HCT116 (cell line): ENCODE measurements around the gene PRSS21. TPM values are rescaled to one million over a fixed set of nuclear protein-coding genes. Genes with fewer than 3 reads are reported as not detected.
A peak's percentile ranks its signal among the peaks of the same experiment; 100 is the strongest.

Experiments used
- ATAC-seq: fragments of 200-7000 bp; cut with Tn5 transposase; 2 replicates; pipeline ENCODE4 v1.9.1; 2020; ENCODE audit warnings: mild to moderate bottlenecking, moderate library complexity
- BruUV-seq: library from RNA; stranded (reverse); fragments of 400-500 nt; replicated peaks from 2 replicates; lab custom pipeline; 2021; lab: Mats Ljungman, UMichigan
- CTCF ChIA-PET: fragments of 300-600 bp; sonication (Branson Sonifier 250); formaldehyde crosslinking; loops from one replicate; lab custom pipeline; 2021; ENCODE audit warnings: antibody characterized with exemption; lab: Charles Lee
- POLR2A ChIA-PET: fragments of 300-600, 350-600 bp; sonication (Branson Sonifier 250); formaldehyde crosslinking; loops from one replicate; lab custom pipeline; 2021; ENCODE audit warnings: antibody characterized with exemption; lab: Charles Lee
- RAD21 ChIA-PET, 2 experiments: fragments of 300-600 bp; sonication (Branson Sonifier 250); formaldehyde crosslinking; loops; one replicate each; lab custom pipeline; 2023; ENCODE audit warnings: low total read pairs in 2 of 2; ENCODE audit not compliant: uncharacterized antibody in 2 of 2, unreplicated experiment in 2 of 2, low non-redundant PET in 1 of 2; lab: Charles Lee
- DNase-seq: peaks from one replicate; pipeline ENCODE4 v3.0.0-alpha.2; 2010; ENCODE audit warnings: low read depth, low spot score
- H2AFZ ChIP-seq: fragments of 200-600 bp; shearing (Covaris generic), sonication (generic); 2 replicates; pipeline ENCODE4 v1.6.1; 2017; ENCODE audit warnings: low read depth, mixed run types, mixed read lengths, antibody characterized with exemption, low read length; ENCODE audit not compliant: poor library complexity, severe bottlenecking
- H3K27ac ChIP-seq: 2 replicates; pipeline ENCODE4 v1.5.1; 2012; ENCODE audit warnings: low read depth, low read length
- H3K27me3 ChIP-seq: fragments of 200-600 bp; sonication (generic); 2 replicates; pipeline ENCODE4 v1.6.1; 2016; ENCODE audit warnings: mixed run types, low read length, mixed read lengths; ENCODE audit not compliant: insufficient read depth
- H3K36me3 ChIP-seq, 2 experiments: fragments of 200-500 bp in 1 of 2; fragments of 200-600 bp in 1 of 2; sonication (Bioruptor generic) in 1 of 2; sonication (generic) in 1 of 2; 2 replicates each; pipeline versions ENCODE4 v1.5.1 to v1.6.1; 2014 to 2016; ENCODE audit warnings: low read length in 2 of 2, inconsistent platforms in 1 of 2, mixed read lengths in 1 of 2, mixed run types in 1 of 2; ENCODE audit not compliant: insufficient read depth in 2 of 2, control insufficient read depth in 1 of 2
- H3K4me1 ChIP-seq, 2 experiments: fragments of 200-600 bp in 1 of 2; sonication (generic) in 1 of 2; 2 replicates each; pipeline versions ENCODE4 v1.5.1 to v1.6.1; 2012 to 2017; ENCODE audit warnings: low read length in 2 of 2, inconsistent platforms in 1 of 2, mild to moderate bottlenecking in 1 of 2, mixed read lengths in 1 of 2, mixed run types in 1 of 2, moderate library complexity in 1 of 2; ENCODE audit not compliant: insufficient read depth in 2 of 2, control insufficient read depth in 1 of 2
- H3K4me2 ChIP-seq: fragments of 200-600 bp; sonication (generic); 2 replicates; pipeline ENCODE4 v1.6.1; 2017; ENCODE audit warnings: mixed run types, low read length, mixed read lengths
- H3K4me3 ChIP-seq, 2 experiments: fragments of 200-600 bp in 1 of 2; sonication (generic) in 1 of 2; replicated peaks in 1 of 2; 2 replicates each; pipeline ENCODE4 v1.5.1; 2011 to 2016; ENCODE audit warnings: low read length in 2 of 2, control low read depth in 1 of 2, low read depth in 1 of 2, mild to moderate bottlenecking in 1 of 2, mixed read lengths in 1 of 2, mixed run types in 1 of 2
- H3K79me2 ChIP-seq: fragments of 200-600 bp; sonication (generic); 2 replicates; pipeline ENCODE4 v1.6.1; 2017; ENCODE audit warnings: mild to moderate bottlenecking, mixed run types, low read length, moderate library complexity, mixed read lengths; ENCODE audit not compliant: insufficient read depth
- H3K9ac ChIP-seq: fragments of 200-600 bp; sonication (generic); 2 replicates; pipeline ENCODE4 v1.6.1; 2016; ENCODE audit warnings: low read length, mixed read lengths
- H3K9me2 ChIP-seq: fragments of 200-600 bp; sonication (generic), shearing (Covaris generic); 2 replicates; pipeline ENCODE4 v1.6.1; 2017; ENCODE audit warnings: mixed run types, mild to moderate bottlenecking, moderate library complexity; ENCODE audit not compliant: insufficient read depth
- H3K9me3 ChIP-seq, 2 experiments: fragments of 200-500 bp in 1 of 2; fragments of 200-600 bp in 1 of 2; sonication (Bioruptor generic) in 1 of 2; sonication (generic) in 1 of 2; 2 replicates each; pipeline ENCODE4 v1.6.1; 2014 to 2017; ENCODE audit warnings: low read length in 2 of 2, mixed read lengths in 2 of 2, inconsistent platforms in 1 of 2, low read depth in 1 of 2, mild to moderate bottlenecking in 1 of 2, mixed run types in 1 of 2, moderate library complexity in 1 of 2; ENCODE audit not compliant: control insufficient read depth in 1 of 2, insufficient read depth in 1 of 2
- H4K20me1 ChIP-seq: fragments of 200-600 bp; sonication (generic), shearing (Covaris generic); 2 replicates; pipeline ENCODE4 v1.6.1; 2017; ENCODE audit warnings: mixed run types, mild to moderate bottlenecking, moderate library complexity; ENCODE audit not compliant: insufficient read depth
- CBX3 ChIP-seq: IDR thresholded peaks from 2 replicates; pipeline ENCODE4 v1.6.1; 2012; ENCODE audit warnings: low read depth
- ELF1 ChIP-seq: IDR thresholded peaks from 2 replicates; pipeline ENCODE4 v1.6.1; 2012; ENCODE audit warnings: low read depth, borderline replicate concordance
- EZH2phosphoT487 ChIP-seq: fragments of 200-600 bp; IDR thresholded peaks from 2 replicates; pipeline ENCODE4 v1.6.1; 2018; ENCODE audit warnings: antibody characterized with exemption, borderline replicate concordance
- FOSL1 ChIP-seq: IDR thresholded peaks from 2 replicates; pipeline ENCODE4 v1.6.1; 2012; ENCODE audit warnings: low read depth
- POLR2A ChIP-seq: IDR thresholded peaks from 2 replicates; pipeline ENCODE4 v1.7.0; 2011; ENCODE audit warnings: borderline replicate concordance; ENCODE audit not compliant: insufficient read depth, insufficient read length; ENCODE audit errors: extremely low read depth
- POLR2AphosphoS5 ChIP-seq: IDR thresholded peaks from 2 replicates; pipeline ENCODE4 v1.6.1; 2011; ENCODE audit warnings: mild to moderate bottlenecking, low read depth, low read length, moderate library complexity
- RAD21 ChIP-seq: IDR thresholded peaks from 2 replicates; pipeline ENCODE4 v1.6.1; 2012; ENCODE audit warnings: low read depth, mild to moderate bottlenecking
- SIN3A ChIP-seq: IDR thresholded peaks from 2 replicates; pipeline ENCODE4 v1.6.1; 2012; ENCODE audit warnings: low read depth
- SRF ChIP-seq: IDR thresholded peaks from 2 replicates; pipeline ENCODE4 v1.6.1; 2012; ENCODE audit warnings: low read depth
- YY1 ChIP-seq: IDR thresholded peaks from 2 replicates; pipeline ENCODE4 v1.6.1; 2011; ENCODE audit warnings: low read length, low read depth, moderate library complexity, mild to moderate bottlenecking; ENCODE audit not compliant: insufficient replicate concordance; ENCODE audit errors: extremely low read depth
- ZNF274 ChIP-seq: fragments of 200-500 bp; sonication (Bioruptor generic); IDR thresholded peaks from 2 replicates; pipeline ENCODE4 v1.6.1; 2014; ENCODE audit warnings: mild to moderate bottlenecking, low read depth, low read length, inconsistent platforms
- intact Hi-C: fragments of 100-400 bp; cut with micrococcal nuclease; formaldehyde crosslinking; loops from 2 replicates; pipeline ENCODE4 v1.10.0; 2022
- total RNA-seq: library from RNA; stranded (reverse); gene quantifications from one replicate; pipeline ENCODE4 v1.2.1, GENCODE V29; 2021; ENCODE audit not compliant: unreplicated experiment
- TF ChIP-seq, protein P1 (sequence below), 3 experiments: fragments of 200-600 bp in 1 of 3; sonication (generic) in 1 of 3; IDR thresholded peaks in 2 of 3; conservative IDR thresholded peaks in 1 of 3; 2 replicates each; pipeline ENCODE4 v1.5.1; 2012 to 2017; ENCODE audit warnings: low read depth in 2 of 3, low read length in 2 of 3, antibody characterized with exemption in 1 of 3, borderline replicate concordance in 1 of 3, control low read depth in 1 of 3, mild to moderate bottlenecking in 1 of 3, mixed read lengths in 1 of 3, mixed run types in 1 of 3, moderate library complexity in 1 of 3; ENCODE audit not compliant: insufficient read depth in 1 of 3
- TF ChIP-seq, protein P2 (sequence below): IDR thresholded peaks from 2 replicates; pipeline ENCODE4 v1.6.1; 2011; ENCODE audit warnings: mild to moderate bottlenecking, low read length, moderate library complexity; ENCODE audit not compliant: insufficient replicate concordance; ENCODE audit errors: extremely low read depth
- TF ChIP-seq, protein P3 (sequence below): IDR thresholded peaks from 2 replicates; pipeline ENCODE4 v1.6.1; 2012

PRSS21 gene
- total RNA-seq, 1 experiment from 2014 or later: 0.39 TPM

DNA sequence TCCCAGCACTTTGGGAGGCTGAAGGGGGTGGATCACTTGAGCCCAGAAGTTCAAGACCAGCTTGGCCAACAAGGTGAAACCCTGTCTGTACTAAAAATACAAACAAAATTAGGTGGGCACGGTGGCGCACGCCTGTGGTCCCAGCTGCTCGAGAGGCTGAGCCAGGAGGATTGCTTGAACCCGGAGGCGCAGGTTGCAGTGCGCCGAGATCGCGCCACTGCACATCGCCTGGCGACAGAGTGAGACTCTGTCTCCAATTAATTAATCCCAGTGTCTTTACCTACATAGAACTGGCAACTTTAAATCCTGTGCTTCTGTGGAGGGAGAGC is 38.4 kb upstream of the PRSS21 start (continued):
- no peak for TF ChIP-seq ZNF274
- TF ChIP-seq, protein P1, sequence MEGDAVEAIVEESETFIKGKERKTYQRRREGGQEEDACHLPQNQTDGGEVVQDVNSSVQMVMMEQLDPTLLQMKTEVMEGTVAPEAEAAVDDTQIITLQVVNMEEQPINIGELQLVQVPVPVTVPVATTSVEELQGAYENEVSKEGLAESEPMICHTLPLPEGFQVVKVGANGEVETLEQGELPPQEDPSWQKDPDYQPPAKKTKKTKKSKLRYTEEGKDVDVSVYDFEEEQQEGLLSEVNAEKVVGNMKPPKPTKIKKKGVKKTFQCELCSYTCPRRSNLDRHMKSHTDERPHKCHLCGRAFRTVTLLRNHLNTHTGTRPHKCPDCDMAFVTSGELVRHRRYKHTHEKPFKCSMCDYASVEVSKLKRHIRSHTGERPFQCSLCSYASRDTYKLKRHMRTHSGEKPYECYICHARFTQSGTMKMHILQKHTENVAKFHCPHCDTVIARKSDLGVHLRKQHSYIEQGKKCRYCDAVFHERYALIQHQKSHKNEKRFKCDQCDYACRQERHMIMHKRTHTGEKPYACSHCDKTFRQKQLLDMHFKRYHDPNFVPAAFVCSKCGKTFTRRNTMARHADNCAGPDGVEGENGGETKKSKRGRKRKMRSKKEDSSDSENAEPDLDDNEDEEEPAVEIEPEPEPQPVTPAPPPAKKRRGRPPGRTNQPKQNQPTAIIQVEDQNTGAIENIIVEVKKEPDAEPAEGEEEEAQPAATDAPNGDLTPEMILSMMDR (IDR thresholded peaks at IDR 0.05 in 2 of 3, conservative IDR thresholded peaks at IDR 0.05 in 1 of 3; ENCODE audit: borderline replicate concordance in 1 of 3, insufficient read depth in 1 of 3, low read depth in 2 of 3, low read length in 2 of 3): no peak

DNA sequence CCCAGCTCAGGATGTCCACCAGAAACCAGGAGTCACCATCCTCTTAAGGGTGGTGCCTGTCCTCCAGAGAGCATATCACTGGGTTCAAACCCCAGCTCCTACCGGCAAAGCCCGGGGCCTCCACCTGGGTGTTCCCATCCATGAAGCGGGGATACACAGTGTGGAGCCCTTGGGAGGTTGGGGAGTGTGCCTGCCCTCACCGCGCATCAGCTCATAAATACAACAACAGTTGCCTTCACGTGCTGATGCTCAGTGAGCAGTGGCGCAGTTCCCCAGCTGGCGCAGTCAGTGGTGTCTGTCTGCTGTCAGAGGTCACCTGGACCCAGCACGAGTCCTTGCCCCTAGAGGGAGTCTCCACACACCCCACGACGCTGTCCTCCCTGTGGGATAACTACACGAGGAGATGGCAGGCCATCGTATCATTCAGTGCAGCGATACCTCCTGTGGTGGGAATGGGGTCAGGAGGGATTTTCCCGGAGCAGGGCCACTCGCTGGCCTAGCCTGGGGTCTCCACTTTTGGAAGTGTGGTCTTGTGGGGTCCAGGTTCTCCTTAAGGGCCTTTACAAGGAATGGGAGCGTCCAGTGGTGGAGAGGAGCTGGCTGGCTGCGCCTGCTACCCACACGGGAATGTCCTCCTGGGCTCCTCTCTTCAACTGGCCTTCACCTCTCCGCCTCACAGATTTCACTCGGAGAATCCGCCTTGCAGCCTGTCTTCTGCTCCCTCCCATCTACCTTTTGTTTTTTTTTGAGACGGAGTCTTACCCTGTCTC is 37.7 kb upstream of the PRSS21 start:
- ChIA-PET RAD21 (no interaction called here), CTCF (no interaction called here), POLR2A (interaction anchor here (0.6 kb wide), 1 partner anchor 38 kb away, joined by 5 read pairs; no protein-coding TSS in a partner anchor)
- ATAC-seq: no peak
- Histone ChIP-seq H3K4me3 (no peak overlapping the region), H3K36me3 (peaks cover under 1 to 12% of the 10 kb centered on the region in 2 experiments), H3K9me2 (no peaks in the 10 kb centered on the region), H3K27me3 (no peaks in the 10 kb centered on the region), H3K4me2 (no peak overlapping the region), H3K9me3 (no peaks in the 10 kb centered on the region), H3K4me1 (peaks cover 11 to 24% of the 10 kb centered on the region in 2 experiments), H4K20me1 (no peaks in the 10 kb centered on the region), H3K79me2 (peaks cover 36% of the 10 kb centered on the region), H2AFZ (no peak overlapping the region), H3K27ac (peak overlapping the region; percentile 100), H3K9ac (no peak overlapping the region)
- intact Hi-C loops: no loop called here
- no TSS peak for BruUV-seq
- no peak for DNase-seq
- no peak for TF ChIP-seq ZNF274
- no peak for TF ChIP-seq SRF
- TF ChIP-seq RAD21: no peak
- TF ChIP-seq FOSL1: no peak
- no peak for TF ChIP-seq SIN3A
- TF ChIP-seq POLR2A: peak; percentile 44
- no peak for TF ChIP-seq ELF1
- no peak for TF ChIP-seq EZH2phosphoT487
- peak; percentile 55; the same call in 1 of the 2 replicates for TF ChIP-seq POLR2AphosphoS5
- TF ChIP-seq, protein P1 (IDR thresholded peaks at IDR 0.05 in 2 of 3, conservative IDR thresholded peaks at IDR 0.05 in 1 of 3; ENCODE audit: borderline replicate concordance in 1 of 3, insufficient read depth in 1 of 3, low read depth in 2 of 3, low read length in 2 of 3): no peak
- TF ChIP-seq, protein P2, sequence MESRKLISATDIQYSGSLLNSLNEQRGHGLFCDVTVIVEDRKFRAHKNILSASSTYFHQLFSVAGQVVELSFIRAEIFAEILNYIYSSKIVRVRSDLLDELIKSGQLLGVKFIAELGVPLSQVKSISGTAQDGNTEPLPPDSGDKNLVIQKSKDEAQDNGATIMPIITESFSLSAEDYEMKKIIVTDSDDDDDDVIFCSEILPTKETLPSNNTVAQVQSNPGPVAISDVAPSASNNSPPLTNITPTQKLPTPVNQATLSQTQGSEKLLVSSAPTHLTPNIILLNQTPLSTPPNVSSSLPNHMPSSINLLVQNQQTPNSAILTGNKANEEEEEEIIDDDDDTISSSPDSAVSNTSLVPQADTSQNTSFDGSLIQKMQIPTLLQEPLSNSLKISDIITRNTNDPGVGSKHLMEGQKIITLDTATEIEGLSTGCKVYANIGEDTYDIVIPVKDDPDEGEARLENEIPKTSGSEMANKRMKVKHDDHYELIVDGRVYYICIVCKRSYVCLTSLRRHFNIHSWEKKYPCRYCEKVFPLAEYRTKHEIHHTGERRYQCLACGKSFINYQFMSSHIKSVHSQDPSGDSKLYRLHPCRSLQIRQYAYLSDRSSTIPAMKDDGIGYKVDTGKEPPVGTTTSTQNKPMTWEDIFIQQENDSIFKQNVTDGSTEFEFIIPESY: no peak
- no peak for TF ChIP-seq YY1
- no peak for TF ChIP-seq CBX3
- TF ChIP-seq, protein P3, sequence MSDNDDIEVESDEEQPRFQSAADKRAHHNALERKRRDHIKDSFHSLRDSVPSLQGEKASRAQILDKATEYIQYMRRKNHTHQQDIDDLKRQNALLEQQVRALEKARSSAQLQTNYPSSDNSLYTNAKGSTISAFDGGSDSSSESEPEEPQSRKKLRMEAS: no peak
